Caco-2 (cell line): ENCODE results near the gene TANGO2. TPM values are rescaled to one million over a fixed set of nuclear protein-coding genes. Genes with fewer than 3 reads are reported as not detected.

Source experiments
- Bru-seq: library from RNA; stranded (reverse); fragments of 400-500 nt; gene quantifications from one replicate; lab custom pipeline; 2021; lab: Mats Ljungman, UMichigan
- BruChase-seq, 2 experiments: library from RNA; stranded (reverse); fragments of 400-500 nt; gene quantifications; one replicate each; lab custom pipeline; 2021; lab: Mats Ljungman, UMichigan
- BruUV-seq: library from RNA; stranded (reverse); fragments of 400-500 nt; replicated peaks from 2 replicates; lab custom pipeline; 2021; lab: Mats Ljungman, UMichigan
- CTCF ChIA-PET: fragments of 300-600 bp; sonication (Branson Sonifier 250); formaldehyde crosslinking; loops from one replicate; lab custom pipeline; 2022; ENCODE audit warnings: antibody characterized with exemption; lab: Charles Lee
- POLR2A ChIA-PET: fragments of 300-600 bp; sonication (Branson Sonifier 250); formaldehyde crosslinking; loops from one replicate; lab custom pipeline; 2022; ENCODE audit warnings: antibody characterized with exemption; lab: Charles Lee
- DNase-seq, 2 experiments: peaks; one replicate each; pipeline versions ENCODE4 v3.0.0 to v3.0.0-alpha.2; 2020 to 2022
- H3K27me3 ChIP-seq: replicated peaks from 2 replicates; pipeline ENCODE4 v1.6.0; 2011; ENCODE audit warnings: low read length; ENCODE audit not compliant: control insufficient read depth, insufficient read depth
- H3K36me3 ChIP-seq: 2 replicates; pipeline ENCODE4 v1.5.1; 2011; ENCODE audit warnings: low read length; ENCODE audit not compliant: control insufficient read depth, insufficient read depth
- H3K4me1 ChIP-seq: fragments of 250-450 bp; sonication (Bioruptor Pico); 2 replicates; pipeline ENCODE4 v1.5.1; 2020; ENCODE audit warnings: mild to moderate bottlenecking
- H3K4me3 ChIP-seq: 2 replicates; pipeline ENCODE4 v1.5.1; 2011; ENCODE audit warnings: low read depth, mild to moderate bottlenecking, control low read depth, low read length
- H3K9me3 ChIP-seq: fragments of 250-450 bp; sonication (Bioruptor Pico); 2 replicates; pipeline ENCODE4 v1.5.1; 2020; ENCODE audit warnings: mild to moderate bottlenecking, moderate library complexity
- H3K27ac Mint-ChIP-seq: one replicate; pipeline ENCODE4 v1.8.0; 2022; ENCODE audit warnings: mixed read lengths; ENCODE audit not compliant: unreplicated experiment
- H3K27me3 Mint-ChIP-seq: one replicate; pipeline ENCODE4 v1.8.0; 2022; ENCODE audit warnings: mixed read lengths; ENCODE audit not compliant: insufficient read depth, unreplicated experiment
- H3K36me3 Mint-ChIP-seq: one replicate; pipeline ENCODE4 v1.8.0; 2022; ENCODE audit warnings: mild to moderate bottlenecking, mixed read lengths; ENCODE audit not compliant: insufficient read depth, unreplicated experiment
- H3K4me1 Mint-ChIP-seq: one replicate; pipeline ENCODE4 v1.8.0; 2022; ENCODE audit warnings: low read depth, mixed read lengths; ENCODE audit not compliant: unreplicated experiment
- H3K4me3 Mint-ChIP-seq: one replicate; pipeline ENCODE4 v1.8.0; 2022; ENCODE audit warnings: mild to moderate bottlenecking, moderate library complexity, mixed read lengths; ENCODE audit not compliant: unreplicated experiment
- H3K9me3 Mint-ChIP-seq: one replicate; pipeline ENCODE4 v1.8.0; 2022; ENCODE audit warnings: mixed read lengths; ENCODE audit not compliant: unreplicated experiment
- intact Hi-C: fragments of 100-400 bp; cut with micrococcal nuclease; formaldehyde crosslinking; loops from one replicate; pipeline ENCODE4 v1.10.0; 2022; ENCODE audit not compliant: unreplicated experiment
- long read RNA-seq: library from polyadenylated mRNA; stranded (forward); transcript quantifications from one replicate; pipeline ENCODE4 v2.0.0, GENCODE V29; 2022
- total RNA-seq: library from RNA; stranded (reverse); gene quantifications from 2 replicates; pipeline ENCODE4 v1.2.3, GENCODE V29; 2022
- TF ChIP-seq, protein P1 (sequence below), 2 experiments: fragments of 200-600 bp in 1 of 2; IDR thresholded peaks; 1 replicate in 1 of 2; 2 replicates in 1 of 2; pipeline versions ENCODE4 v1.5.1 to v1.8.0; 2011 to 2022; ENCODE audit warnings: antibody characterized with exemption in 1 of 2, control low read depth in 1 of 2, inconsistent platforms in 1 of 2, low read depth in 1 of 2, low read length in 1 of 2, mild to moderate bottlenecking in 1 of 2, moderate library complexity in 1 of 2; ENCODE audit not compliant: insufficient read depth in 1 of 2, severe bottlenecking in 1 of 2, unreplicated experiment in 1 of 2

TANGO2 gene, protein sequence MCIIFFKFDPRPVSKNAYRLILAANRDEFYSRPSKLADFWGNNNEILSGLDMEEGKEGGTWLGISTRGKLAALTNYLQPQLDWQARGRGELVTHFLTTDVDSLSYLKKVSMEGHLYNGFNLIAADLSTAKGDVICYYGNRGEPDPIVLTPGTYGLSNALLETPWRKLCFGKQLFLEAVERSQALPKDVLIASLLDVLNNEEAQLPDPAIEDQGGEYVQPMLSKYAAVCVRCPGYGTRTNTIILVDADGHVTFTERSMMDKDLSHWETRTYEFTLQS
- total RNA-seq (23.9 and 26.6 TPM in 2 replicates), Bru-seq, nascent RNA (percentile 53 among the genes with signal in this experiment), BruChase-seq, experiment 1, labeled RNA remaining after a 2-hour chase (percentile 58 among the genes with signal in this experiment), BruChase-seq, experiment 2, labeled RNA remaining after a 6-hour chase (percentile 59 among the genes with signal in this experiment)
- long read RNA-seq, partial matches to known transcripts = 3 of 38 reads
- long read RNA-seq, other reads (novel, unspliced or antisense) = 24 of 38 reads

DNA sequence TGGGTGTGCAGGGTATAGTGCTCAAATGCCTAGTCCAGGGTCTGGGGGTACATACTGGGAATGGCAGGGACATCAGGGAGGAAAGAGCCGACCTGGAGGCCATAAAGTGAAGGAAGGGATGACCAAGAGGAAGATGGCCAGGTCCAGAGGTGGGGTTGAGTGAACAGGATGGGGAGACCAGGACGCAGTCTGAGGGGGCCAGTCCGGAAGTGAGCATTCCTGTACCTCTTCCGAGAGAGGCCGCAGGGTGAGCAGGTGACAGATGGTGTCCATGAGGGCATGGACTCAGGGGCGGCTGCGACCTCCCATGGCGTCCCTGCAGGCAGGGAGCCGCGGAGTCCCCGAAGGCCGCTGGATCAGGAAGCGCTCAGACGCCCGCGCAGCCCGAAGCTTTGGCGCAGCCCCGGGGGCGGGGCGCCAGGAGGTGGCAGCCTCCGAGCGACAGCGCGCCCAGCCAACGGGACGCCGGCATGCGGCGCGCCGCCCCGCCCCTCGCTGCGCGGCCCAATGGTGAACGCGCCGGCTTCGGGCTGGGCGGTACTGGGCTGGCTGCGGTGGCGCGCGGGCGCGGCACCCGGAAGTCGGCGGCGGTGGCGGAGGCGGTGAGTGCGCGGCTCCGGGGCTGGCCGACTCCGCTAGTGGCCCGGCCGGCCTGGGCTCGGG, at the start of gene TANGO2:
TANGO2 (plus strand) TSS at position 578 of the 663 bp plus-strand sequence. CDS start 15,689 bp downstream, outside the sequence.
- ChIA-PET CTCF (interaction anchor here (0.6 to 1.6 kb wide), 2 partner anchors 51 to 67 kb away, joined by 4 read pairs; no protein-coding TSS in a partner anchor), POLR2A (interaction anchor here (0.5 to 1.6 kb wide), 4 partner anchors 59 to 97 kb away, joined by 4 to 7 read pairs (median 4); partner anchors contain the start of genes DGCR8 and TRMT2A)
- intact Hi-C loops = loop anchor here (2.0 kb wide), 1 partner anchor 58 kb away; no protein-coding TSS in a partner anchor
- Histone ChIP-seq H3K4me1 (peaks cover 15% of the 10 kb centered on the region), H3K36me3 (no peaks in the 10 kb centered on the region; the same call in 1 of the 2 replicates), H3K4me3 (peak within 1 kb of the TSS; percentile 88), H3K9me3 (no peaks in the 10 kb centered on the region), H3K27me3 (no peaks in the 10 kb centered on the region; the same call in 1 of the 2 replicates)
- H3K27me3 Mint-ChIP-seq = no peaks in the 10 kb centered on the region
- no peaks in the 10 kb centered on the region for H3K9me3 Mint-ChIP-seq
- H3K4me1 Mint-ChIP-seq = no peaks in the 10 kb centered on the region
- H3K27ac Mint-ChIP-seq = peak within 1 kb of the TSS; percentile 77
- BruUV-seq = no TSS peak
- TF ChIP-seq, protein P1, sequence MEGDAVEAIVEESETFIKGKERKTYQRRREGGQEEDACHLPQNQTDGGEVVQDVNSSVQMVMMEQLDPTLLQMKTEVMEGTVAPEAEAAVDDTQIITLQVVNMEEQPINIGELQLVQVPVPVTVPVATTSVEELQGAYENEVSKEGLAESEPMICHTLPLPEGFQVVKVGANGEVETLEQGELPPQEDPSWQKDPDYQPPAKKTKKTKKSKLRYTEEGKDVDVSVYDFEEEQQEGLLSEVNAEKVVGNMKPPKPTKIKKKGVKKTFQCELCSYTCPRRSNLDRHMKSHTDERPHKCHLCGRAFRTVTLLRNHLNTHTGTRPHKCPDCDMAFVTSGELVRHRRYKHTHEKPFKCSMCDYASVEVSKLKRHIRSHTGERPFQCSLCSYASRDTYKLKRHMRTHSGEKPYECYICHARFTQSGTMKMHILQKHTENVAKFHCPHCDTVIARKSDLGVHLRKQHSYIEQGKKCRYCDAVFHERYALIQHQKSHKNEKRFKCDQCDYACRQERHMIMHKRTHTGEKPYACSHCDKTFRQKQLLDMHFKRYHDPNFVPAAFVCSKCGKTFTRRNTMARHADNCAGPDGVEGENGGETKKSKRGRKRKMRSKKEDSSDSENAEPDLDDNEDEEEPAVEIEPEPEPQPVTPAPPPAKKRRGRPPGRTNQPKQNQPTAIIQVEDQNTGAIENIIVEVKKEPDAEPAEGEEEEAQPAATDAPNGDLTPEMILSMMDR (IDR thresholded peaks at IDR 0.05; ENCODE audit: insufficient read depth in 1 of 2, low read depth in 1 of 2, low read length in 1 of 2, severe bottlenecking in 1 of 2, unreplicated experiment in 1 of 2) = no peak
- peak; percentile 89 to 97 for DNase-seq
- H3K36me3 Mint-ChIP-seq = peaks cover 12% of the 10 kb centered on the region
- peak within 1 kb of the TSS; percentile 83 for H3K4me3 Mint-ChIP-seq

DNA sequence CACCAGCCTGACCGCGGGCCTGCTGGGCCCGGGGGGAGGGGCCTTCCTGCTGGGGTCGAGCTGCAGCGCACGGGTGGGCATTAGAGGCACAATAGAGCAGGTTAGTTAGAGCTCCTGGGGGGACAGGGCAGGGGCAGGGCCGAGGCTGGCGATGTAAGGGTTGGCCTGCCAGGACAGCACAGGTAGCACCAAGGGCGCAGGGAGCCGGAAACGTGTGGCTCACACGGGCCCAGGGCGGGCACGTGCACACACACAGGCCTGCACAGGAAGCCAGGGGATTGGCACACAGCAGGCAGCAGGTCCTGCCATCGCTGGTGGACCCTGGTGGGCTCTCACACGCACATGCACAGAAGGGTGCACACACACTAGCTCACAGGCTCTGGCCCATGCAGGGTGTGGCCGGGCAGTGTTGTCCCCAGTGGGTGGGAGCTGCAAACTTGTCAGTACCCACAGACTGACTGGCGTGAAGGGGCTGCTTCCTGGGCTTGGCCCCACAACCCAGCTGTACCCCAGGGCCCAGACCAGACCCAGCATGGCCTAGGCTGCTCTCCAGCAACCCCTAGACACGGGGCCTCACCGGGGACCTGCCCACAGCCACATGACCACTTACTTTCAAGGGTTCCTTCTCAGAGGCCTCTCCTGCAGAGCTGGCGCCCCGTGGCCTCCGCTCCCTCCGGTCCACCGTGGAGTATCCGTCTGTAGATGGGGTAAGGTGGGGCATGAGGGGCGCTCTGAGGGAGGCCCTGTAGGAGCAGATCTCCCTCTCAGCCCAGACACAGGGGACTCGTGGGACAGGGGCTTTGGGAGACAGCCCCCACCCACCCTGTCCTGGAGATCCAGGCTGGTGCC, 49.4 kb upstream of the TANGO2 start:
- intact Hi-C loops = loop anchor here (2.0 kb wide), 1 partner anchor 45 kb away; the partner anchor contains the start of gene ARVCF
- no TSS peak for BruUV-seq
- Mint-ChIP-seq H3K4me3 (no peak overlapping the region), H3K9me3 (no peaks in the 10 kb centered on the region), H3K27me3 (no peaks in the 10 kb centered on the region), H3K27ac (no peak overlapping the region), H3K4me1 (peaks cover 13% of the 10 kb centered on the region), H3K36me3 (peaks cover 28% of the 10 kb centered on the region)
- DNase-seq = no peak
- no peaks in the 10 kb centered on the region for H3K9me3 ChIP-seq
- H3K36me3 ChIP-seq = peaks cover 2% of the 10 kb centered on the region
- no peak overlapping the region for H3K4me3 ChIP-seq
- H3K4me1 ChIP-seq = peaks cover 6% of the 10 kb centered on the region; the same call in 1 of the 2 replicates
- TF ChIP-seq, protein P1 (IDR thresholded peaks at IDR 0.05; ENCODE audit: insufficient read depth in 1 of 2, low read depth in 1 of 2, low read length in 1 of 2, severe bottlenecking in 1 of 2, unreplicated experiment in 1 of 2) = no peak
- POLR2A ChIA-PET = no interaction called here
- no peaks in the 10 kb centered on the region for H3K27me3 ChIP-seq
- CTCF ChIA-PET = interaction anchor here (0.7 to 2.3 kb wide), 6 partner anchors 12 to 149 kb away, joined by 3 to 17 read pairs (median 4); no protein-coding TSS in a partner anchor
